Loucy (cell line): ENCODE data around the gene IGF2R.

Experiments
- H2AFZ ChIP-seq: fragments of 200-600 bp; sonication (generic); 2 replicates; pipeline ENCODE4 v1.6.0; 2016; ENCODE audit warnings: antibody characterized with exemption, mild to moderate bottlenecking, low read length, moderate library complexity
- H3F3A ChIP-seq: fragments of 200-600 bp; 2 replicates; pipeline ENCODE4 v1.6.0; 2016; ENCODE audit warnings: antibody characterized with exemption, low read depth, mild to moderate bottlenecking
- H3K27me3 ChIP-seq: fragments of 200-600 bp; sonication (generic); 2 replicates; pipeline ENCODE4 v1.6.1; 2014; ENCODE audit warnings: low read length, mild to moderate bottlenecking; ENCODE audit not compliant: insufficient read depth, poor library complexity, severe bottlenecking
- H3K36me3 ChIP-seq: fragments of 200-600 bp; sonication (generic); 2 replicates; pipeline ENCODE4 v1.6.1; 2016; ENCODE audit warnings: low read length; ENCODE audit not compliant: insufficient read depth
- H3K4me1 ChIP-seq: fragments of 200-600 bp; sonication (generic); 2 replicates; pipeline ENCODE4 v1.5.1; 2014; ENCODE audit warnings: low read length, mild to moderate bottlenecking; ENCODE audit not compliant: insufficient read depth, poor library complexity, severe bottlenecking
- H3K4me2 ChIP-seq: fragments of 200-600 bp; sonication (generic); 2 replicates; pipeline ENCODE4 v1.6.0; 2014; ENCODE audit warnings: antibody characterized with exemption, low read length, low read depth, mild to moderate bottlenecking; ENCODE audit not compliant: poor library complexity, severe bottlenecking
- H3K4me3 ChIP-seq: fragments of 200-600 bp; sonication (generic); 2 replicates; pipeline ENCODE4 v1.5.1; 2014; ENCODE audit warnings: low read length, mild to moderate bottlenecking, mixed read lengths; ENCODE audit not compliant: poor library complexity, severe bottlenecking
- H3K79me2 ChIP-seq: fragments of 200-600 bp; sonication (generic); 2 replicates; pipeline ENCODE4 v1.6.1; 2014; ENCODE audit warnings: low read length; ENCODE audit not compliant: insufficient read depth
- H3K9ac ChIP-seq: fragments of 200-600 bp; sonication (generic); 2 replicates; pipeline ENCODE4 v1.6.0; 2014; ENCODE audit warnings: mild to moderate bottlenecking, low read depth, low read length, moderate library complexity; ENCODE audit not compliant: poor library complexity, severe bottlenecking
- H3K9me2 ChIP-seq: fragments of 200-600 bp; sonication (generic); replicated peaks from 2 replicates; pipeline ENCODE4 v1.6.1; 2016; ENCODE audit warnings: low read depth, low read length, mixed read lengths
- H3K9me3 ChIP-seq: fragments of 200-600 bp; sonication (generic); 2 replicates; pipeline ENCODE4 v1.6.1; 2014; ENCODE audit warnings: mild to moderate bottlenecking, antibody characterized with exemption, low read length, low read depth; ENCODE audit not compliant: insufficient read depth
- H4K20me1 ChIP-seq: fragments of 200-600 bp; sonication (generic); 2 replicates; pipeline ENCODE4 v1.6.0; 2014; ENCODE audit warnings: antibody characterized with exemption, low read length, mild to moderate bottlenecking; ENCODE audit not compliant: insufficient read depth, poor library complexity, severe bottlenecking
- EZH2phosphoT487 ChIP-seq: fragments of 200-600 bp; IDR thresholded peaks from 2 replicates; pipeline ENCODE4 v1.6.1; 2018; ENCODE audit warnings: antibody characterized with exemption, mild to moderate bottlenecking, moderate library complexity, borderline replicate concordance
- TF ChIP-seq, protein P1 (sequence below): fragments of 200-600 bp; sonication (generic); conservative IDR thresholded peaks from 2 replicates; pipeline ENCODE4 v1.5.1; 2014; ENCODE audit warnings: mild to moderate bottlenecking, antibody characterized with exemption, low read length

Gene IGF2R

GRCh38 chr6:159979136-159979874, 10.4 kb downstream of the IGF2R start:
- Histone ChIP-seq H3K4me2 (peak overlapping the region; percentile 47), H3K27me3 (no peaks in the 10 kb centered on the region), H3K79me2 (peaks cover 88% of the 10 kb centered on the region), H3K9ac (no peak overlapping the region), H3K4me1 (peaks cover 47% of the 10 kb centered on the region), H3K4me3 (no peak overlapping the region), H3K36me3 (no peaks in the 10 kb centered on the region), H2AFZ (no peak overlapping the region), H3K9me3 (no peaks in the 10 kb centered on the region), H3K9me2 (no peaks in the 10 kb centered on the region), H3F3A (no peaks in the 10 kb centered on the region), H4K20me1 (peaks cover 69% of the 10 kb centered on the region)
- no peak for TF ChIP-seq EZH2phosphoT487
- TF ChIP-seq, protein P1, sequence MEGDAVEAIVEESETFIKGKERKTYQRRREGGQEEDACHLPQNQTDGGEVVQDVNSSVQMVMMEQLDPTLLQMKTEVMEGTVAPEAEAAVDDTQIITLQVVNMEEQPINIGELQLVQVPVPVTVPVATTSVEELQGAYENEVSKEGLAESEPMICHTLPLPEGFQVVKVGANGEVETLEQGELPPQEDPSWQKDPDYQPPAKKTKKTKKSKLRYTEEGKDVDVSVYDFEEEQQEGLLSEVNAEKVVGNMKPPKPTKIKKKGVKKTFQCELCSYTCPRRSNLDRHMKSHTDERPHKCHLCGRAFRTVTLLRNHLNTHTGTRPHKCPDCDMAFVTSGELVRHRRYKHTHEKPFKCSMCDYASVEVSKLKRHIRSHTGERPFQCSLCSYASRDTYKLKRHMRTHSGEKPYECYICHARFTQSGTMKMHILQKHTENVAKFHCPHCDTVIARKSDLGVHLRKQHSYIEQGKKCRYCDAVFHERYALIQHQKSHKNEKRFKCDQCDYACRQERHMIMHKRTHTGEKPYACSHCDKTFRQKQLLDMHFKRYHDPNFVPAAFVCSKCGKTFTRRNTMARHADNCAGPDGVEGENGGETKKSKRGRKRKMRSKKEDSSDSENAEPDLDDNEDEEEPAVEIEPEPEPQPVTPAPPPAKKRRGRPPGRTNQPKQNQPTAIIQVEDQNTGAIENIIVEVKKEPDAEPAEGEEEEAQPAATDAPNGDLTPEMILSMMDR: no peak

- Histone ChIP-seq H3K36me3 (no peaks in the 10 kb centered on the region), H3K4me3 (no peak overlapping the region), H3K79me2 (peaks cover 85% of the 10 kb centered on the region), H4K20me1 (peaks cover 74% of the 10 kb centered on the region), H3K4me1 (peaks cover 47% of the 10 kb centered on the region), H3K9ac (no peak overlapping the region), H3K27me3 (no peaks in the 10 kb centered on the region), H2AFZ (no peak overlapping the region), H3K9me3 (no peaks in the 10 kb centered on the region), H3K9me2 (no peaks in the 10 kb centered on the region), H3F3A (no peaks in the 10 kb centered on the region), H3K4me2 (no peak overlapping the region)
- no peak for TF ChIP-seq EZH2phosphoT487
- TF ChIP-seq, protein P1: no peak
Observed at GRCh38 chr6:159980474-159980873, 11.6 kb downstream of the IGF2R start.

- Histone ChIP-seq H3K9me3 (no peaks in the 10 kb centered on the region), H3K9ac (no peak overlapping the region), H2AFZ (no peak overlapping the region), H3K79me2 (peaks cover 84% of the 10 kb centered on the region), H3K4me3 (no peak overlapping the region), H3K9me2 (no peaks in the 10 kb centered on the region), H3K36me3 (no peaks in the 10 kb centered on the region), H3K4me1 (peaks cover 47% of the 10 kb centered on the region), H3F3A (no peaks in the 10 kb centered on the region), H4K20me1 (peaks cover 76% of the 10 kb centered on the region), H3K4me2 (peak overlapping the region; percentile 56), H3K27me3 (no peaks in the 10 kb centered on the region)
- TF ChIP-seq, protein P1: no peak
- no peak for TF ChIP-seq EZH2phosphoT487
Observed at GRCh38 chr6:159981071-159981402, 12.2 kb downstream of the IGF2R start.
